Endothelial cell (in vitro differentiated cells): ENCODE data around the gene GUCD1. TPM values are rescaled to one million over a fixed set of nuclear protein-coding genes. Genes with fewer than 3 reads are reported as not detected.
"Not testable (repeated sequence)": the region's sequence is repeated elsewhere in the genome, so short reads cannot be mapped to it uniquely, and the experiment has no call there.

Source experiments
- DNase-seq: peaks from one replicate; pipeline ENCODE4 v3.0.0; 2021; ENCODE audit warnings: low spot score
- H3K27ac Mint-ChIP-seq: one replicate; pipeline ENCODE4 v1.8.0; 2021; ENCODE audit warnings: mixed read lengths, inconsistent platforms; ENCODE audit not compliant: unreplicated experiment
- H3K27me3 Mint-ChIP-seq: one replicate; pipeline ENCODE4 v1.8.0; 2021; ENCODE audit warnings: mild to moderate bottlenecking, moderate library complexity, mixed read lengths, inconsistent platforms; ENCODE audit not compliant: unreplicated experiment
- H3K36me3 Mint-ChIP-seq: one replicate; pipeline ENCODE4 v1.8.0; 2021; ENCODE audit warnings: mild to moderate bottlenecking, low read depth, mixed read lengths, inconsistent platforms; ENCODE audit not compliant: unreplicated experiment
- H3K4me1 Mint-ChIP-seq: one replicate; pipeline ENCODE4 v1.8.0; 2021; ENCODE audit warnings: mild to moderate bottlenecking, mixed read lengths, inconsistent platforms; ENCODE audit not compliant: unreplicated experiment
- H3K4me3 Mint-ChIP-seq: one replicate; pipeline ENCODE4 v1.8.0; 2021; ENCODE audit warnings: mild to moderate bottlenecking, mixed read lengths, inconsistent platforms; ENCODE audit not compliant: unreplicated experiment
- H3K9me3 Mint-ChIP-seq: one replicate; pipeline ENCODE4 v1.8.0; 2021; ENCODE audit warnings: mixed read lengths, inconsistent platforms; ENCODE audit not compliant: unreplicated experiment
- total RNA-seq: library from RNA; stranded (reverse); fragmentation: NEBNext Ultra II Directional; extraction: Animal tissue kit (Norgen Biotek cat#: 25700); gene quantifications from one replicate; pipeline ENCODE4 v1.2.1, GENCODE V29; 2021; ENCODE audit not compliant: unreplicated experiment
- TF ChIP-seq, protein P1 (sequence below): fragments of 200-600 bp; sonication (generic); IDR thresholded peaks from one replicate; pipeline ENCODE4 v1.5.0; 2021; ENCODE audit warnings: antibody characterized with exemption; ENCODE audit not compliant: unreplicated experiment

Gene GUCD1
- total RNA-seq, 1 donor from 2014 or later, result 83.8 TPM

DNA sequence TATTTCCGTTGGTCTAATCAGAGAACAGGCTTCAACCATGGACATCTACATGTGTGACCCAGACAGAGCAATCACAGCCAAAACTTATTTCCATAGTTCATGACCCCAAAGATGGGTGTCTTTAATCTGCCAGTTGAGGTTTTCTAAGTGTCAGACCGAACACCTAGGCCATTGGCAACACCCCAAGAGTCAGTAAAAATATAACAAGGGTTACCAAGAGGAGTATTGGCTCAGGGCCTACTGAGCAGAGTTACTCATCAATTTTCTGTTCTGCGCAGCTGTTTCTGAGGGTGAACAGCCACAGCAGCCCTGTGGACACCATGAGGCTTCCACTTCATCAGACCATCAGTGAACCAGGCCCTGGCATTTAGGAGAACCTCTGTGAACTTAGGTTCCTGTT lies 18.8 kb downstream of the GUCD1 start:
- no peaks in the 10 kb centered on the region for H3K27me3 Mint-ChIP-seq
- DNase-seq, result no peak
- H3K27ac Mint-ChIP-seq, result no peak overlapping the region
- H3K9me3 Mint-ChIP-seq, result no peaks in the 10 kb centered on the region
- H3K4me3 Mint-ChIP-seq, result no peak overlapping the region
- H3K36me3 Mint-ChIP-seq, result peaks cover 15% of the 10 kb centered on the region
- TF ChIP-seq, protein P1, sequence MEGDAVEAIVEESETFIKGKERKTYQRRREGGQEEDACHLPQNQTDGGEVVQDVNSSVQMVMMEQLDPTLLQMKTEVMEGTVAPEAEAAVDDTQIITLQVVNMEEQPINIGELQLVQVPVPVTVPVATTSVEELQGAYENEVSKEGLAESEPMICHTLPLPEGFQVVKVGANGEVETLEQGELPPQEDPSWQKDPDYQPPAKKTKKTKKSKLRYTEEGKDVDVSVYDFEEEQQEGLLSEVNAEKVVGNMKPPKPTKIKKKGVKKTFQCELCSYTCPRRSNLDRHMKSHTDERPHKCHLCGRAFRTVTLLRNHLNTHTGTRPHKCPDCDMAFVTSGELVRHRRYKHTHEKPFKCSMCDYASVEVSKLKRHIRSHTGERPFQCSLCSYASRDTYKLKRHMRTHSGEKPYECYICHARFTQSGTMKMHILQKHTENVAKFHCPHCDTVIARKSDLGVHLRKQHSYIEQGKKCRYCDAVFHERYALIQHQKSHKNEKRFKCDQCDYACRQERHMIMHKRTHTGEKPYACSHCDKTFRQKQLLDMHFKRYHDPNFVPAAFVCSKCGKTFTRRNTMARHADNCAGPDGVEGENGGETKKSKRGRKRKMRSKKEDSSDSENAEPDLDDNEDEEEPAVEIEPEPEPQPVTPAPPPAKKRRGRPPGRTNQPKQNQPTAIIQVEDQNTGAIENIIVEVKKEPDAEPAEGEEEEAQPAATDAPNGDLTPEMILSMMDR, result no peak
- no peaks in the 10 kb centered on the region for H3K4me1 Mint-ChIP-seq

- TF ChIP-seq, protein P1, result no peak
- H3K4me3 Mint-ChIP-seq, result no peak overlapping the region
- H3K9me3 Mint-ChIP-seq, result no peaks in the 10 kb centered on the region
- H3K27ac Mint-ChIP-seq, result no peak overlapping the region
- H3K36me3 Mint-ChIP-seq, result peaks cover 8% of the 10 kb centered on the region
- no peaks in the 10 kb centered on the region for H3K27me3 Mint-ChIP-seq
- no peak for DNase-seq
- H3K4me1 Mint-ChIP-seq, result no peaks in the 10 kb centered on the region
Observed at GRCh38 chr22:24535348-24535747, 19.6 kb downstream of the GUCD1 start.

DNA sequence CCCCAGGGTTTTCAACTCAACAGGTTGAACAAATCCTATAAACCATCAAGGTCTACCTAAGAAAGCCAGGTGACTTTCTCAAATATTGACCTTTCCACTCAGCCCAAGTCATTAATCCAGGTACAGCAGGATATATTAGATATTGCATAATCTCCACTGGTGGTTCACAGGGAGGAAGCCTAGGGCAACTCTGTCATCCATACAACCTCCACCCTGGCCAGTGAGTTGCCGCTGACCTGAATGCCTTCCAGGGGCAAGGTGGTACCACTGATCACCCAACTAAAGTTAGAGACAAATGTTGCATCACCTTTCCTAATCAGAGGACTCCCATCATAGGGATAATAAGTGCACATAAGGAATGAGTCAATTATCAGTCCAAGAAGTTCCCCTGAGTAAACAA lies 22.9 kb downstream of the GUCD1 start:
- Mint-ChIP-seq H3K9me3 (no peaks in the 10 kb centered on the region), H3K4me3 (no peak overlapping the region), H3K27me3 (no peaks in the 10 kb centered on the region), H3K27ac (no peak overlapping the region), H3K4me1 (no peaks in the 10 kb centered on the region), H3K36me3 (no peaks in the 10 kb centered on the region)
- DNase-seq, result no peak
- TF ChIP-seq, protein P1, result no peak

GRCh38 chr22:24530968-24531367 lies 24.0 kb downstream of the GUCD1 start:
- not testable (repeated sequence) for DNase-seq, H3K4me3 Mint-ChIP-seq, H3K27me3 Mint-ChIP-seq, H3K9me3 Mint-ChIP-seq, H3K4me1 Mint-ChIP-seq, H3K27ac Mint-ChIP-seq, H3K36me3 Mint-ChIP-seq

DNA sequence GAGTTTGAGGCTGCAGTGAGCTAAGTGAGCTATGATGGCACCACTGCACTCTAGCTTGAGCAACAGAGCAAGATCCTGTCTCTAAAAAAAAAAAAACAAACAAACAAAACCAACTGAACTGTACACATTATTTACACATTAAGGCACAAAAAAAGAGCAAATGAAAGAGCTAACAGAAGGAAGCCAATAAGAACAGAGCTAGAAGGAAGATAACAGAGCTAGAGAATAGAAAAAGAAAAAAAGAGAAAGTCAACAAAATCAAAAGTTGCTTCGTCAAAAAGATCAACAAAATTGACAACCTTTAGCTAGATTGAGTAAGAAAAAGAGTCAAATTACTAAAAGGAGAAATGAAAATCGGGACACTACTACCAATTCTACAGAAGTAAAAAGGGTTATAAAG lies 25.0 kb downstream of the GUCD1 start:
- Mint-ChIP-seq H3K36me3 (no peaks in the 10 kb centered on the region), H3K4me1 (no peaks in the 10 kb centered on the region), H3K27ac (no peak overlapping the region), H3K27me3 (peaks cover 1% of the 10 kb centered on the region), H3K4me3 (no peak overlapping the region), H3K9me3 (no peaks in the 10 kb centered on the region)
- DNase-seq, result no peak
- TF ChIP-seq, protein P1, result no peak

DNA sequence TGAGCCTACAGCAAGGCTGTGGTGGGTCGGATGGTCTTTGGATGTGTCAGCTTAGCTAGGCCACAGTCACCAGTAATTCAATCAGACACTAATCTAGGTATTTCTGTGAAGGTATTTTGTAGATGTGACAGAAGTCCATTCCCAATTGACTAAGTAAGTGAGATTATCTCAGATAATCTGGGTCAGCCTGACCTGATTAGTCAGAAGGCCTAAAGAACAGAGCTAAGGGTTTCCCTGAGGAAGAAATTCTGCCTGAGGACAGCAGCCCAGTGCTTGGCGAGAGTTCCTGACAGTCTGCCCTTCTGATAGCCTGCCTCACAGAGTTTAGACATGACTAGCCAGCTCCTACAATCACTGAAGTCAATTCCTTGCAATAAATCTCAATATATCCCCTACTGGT lies 28.7 kb downstream of the GUCD1 start:
- no peak overlapping the region for H3K27ac Mint-ChIP-seq
- TF ChIP-seq, protein P1, result no peak
- no peaks in the 10 kb centered on the region for H3K9me3 Mint-ChIP-seq
- H3K27me3 Mint-ChIP-seq, result peaks cover 1% of the 10 kb centered on the region
- H3K4me1 Mint-ChIP-seq, result no peaks in the 10 kb centered on the region
- no peaks in the 10 kb centered on the region for H3K36me3 Mint-ChIP-seq
- H3K4me3 Mint-ChIP-seq, result no peak overlapping the region
- no peak for DNase-seq
